ENCODE data around the gene PARD3.
A peak's percentile ranks its signal among the peaks of the same experiment; 100 is the strongest.

PARD3 gene

GRCh38 chr10:34348917-34349485, 466.1 kb downstream of the PARD3 start:
- DNase-seq (ENCODE audit: low read depth in 2 of 2): peak in 1 of 2 donors; percentile 1

GRCh38 chr10:34348021-34348420, 467.1 kb downstream of the PARD3 start:
- no peak for DNase-seq (ENCODE audit: low read depth in 2 of 2)

GRCh38 chr10:34347131-34347530, 468.0 kb downstream of the PARD3 start:
- no peak for DNase-seq (ENCODE audit: low read depth in 2 of 2)

GRCh38 chr10:34346516-34347100, 468.5 kb downstream of the PARD3 start:
- no peak for DNase-seq (ENCODE audit: low read depth in 2 of 2)

GRCh38 chr10:34345383-34345782, 469.7 kb downstream of the PARD3 start:
- DNase-seq (ENCODE audit: low read depth in 2 of 2): no peak

- DNase-seq (ENCODE audit: low read depth in 2 of 2): no peak
Measured at GRCh38 chr10:34343764-34344163, 471.3 kb downstream of the PARD3 start.

- DNase-seq (ENCODE audit: low read depth in 2 of 2): no peak
Measured at GRCh38 chr10:34341473-34341872, 473.6 kb downstream of the PARD3 start.

- DNase-seq (ENCODE audit: low read depth in 2 of 2): no peak
Measured at GRCh38 chr10:34340934-34341333, 474.2 kb downstream of the PARD3 start.

GRCh38 chr10:34339816-34340553, 475.1 kb downstream of the PARD3 start:
- no peak for DNase-seq (ENCODE audit: low read depth in 2 of 2)

GRCh38 chr10:34337917-34338316, 477.2 kb downstream of the PARD3 start:
- no peak for DNase-seq (ENCODE audit: low read depth in 2 of 2)

GRCh38 chr10:34335960-34336690, 479.0 kb downstream of the PARD3 start:
- DNase-seq (ENCODE audit: low read depth in 2 of 2): no peak

- DNase-seq (ENCODE audit: low read depth in 2 of 2): no peak
Measured at GRCh38 chr10:34334908-34335307, 480.2 kb downstream of the PARD3 start.

- DNase-seq (ENCODE audit: low read depth in 2 of 2): no peak
Measured at GRCh38 chr10:34333513-34333912, 481.6 kb downstream of the PARD3 start.

- DNase-seq (ENCODE audit: low read depth in 2 of 2): no peak
Measured at GRCh38 chr10:34327184-34327583, 487.9 kb downstream of the PARD3 start.

- DNase-seq (ENCODE audit: low read depth in 2 of 2): no peak
Measured at GRCh38 chr10:34323192-34323591, 491.9 kb downstream of the PARD3 start.

- DNase-seq (ENCODE audit: low read depth in 2 of 2): no peak
Measured at GRCh38 chr10:34320265-34320664, 494.8 kb downstream of the PARD3 start.

- DNase-seq (ENCODE audit: low read depth in 2 of 2): no peak
Measured at GRCh38 chr10:34319197-34319846, 495.8 kb downstream of the PARD3 start.

GRCh38 chr10:34316154-34316553, 498.9 kb downstream of the PARD3 start:
- no peak for DNase-seq (ENCODE audit: low read depth in 2 of 2)

GRCh38 chr10:34314457-34314856, 500.6 kb downstream of the PARD3 start:
- DNase-seq (ENCODE audit: low read depth in 2 of 2): no peak

- DNase-seq (ENCODE audit: low read depth in 2 of 2): no peak
Measured at GRCh38 chr10:34313888-34314287, 501.2 kb downstream of the PARD3 start.

GRCh38 chr10:34313353-34313752, 501.7 kb downstream of the PARD3 start:
- no peak for DNase-seq (ENCODE audit: low read depth in 2 of 2)

GRCh38 chr10:34311679-34312078, 503.4 kb downstream of the PARD3 start:
- DNase-seq (ENCODE audit: low read depth in 2 of 2): no peak
